CD4-positive, alpha-beta T cell (primary cell): Measurements from ENCODE around the gene TMEM219. TPM values are rescaled to one million over a fixed set of nuclear protein-coding genes. Genes with fewer than 3 reads are reported as not detected.
A peak's percentile ranks its signal among the peaks of the same experiment; 100 is the strongest.

ENCODE experiments used
- ATAC-seq: fragments of 200-7000 bp; cut with Tn5 transposase; one replicate; pipeline ENCODE4 v1.10.0; 2022; ENCODE audit warnings: mild to moderate bottlenecking; ENCODE audit not compliant: poor library complexity
- CTCF ChIA-PET: fragments of 350-600 bp; sonication (Branson Sonifier 250); formaldehyde crosslinking; loops from one replicate; lab custom pipeline; 2021; ENCODE audit warnings: antibody characterized with exemption, inconsistent platforms; lab: Charles Lee
- POLR2A ChIA-PET: fragments of 350-600 bp; sonication (Branson Sonifier 250); formaldehyde crosslinking; loops from one replicate; lab custom pipeline; 2021; ENCODE audit warnings: antibody characterized with exemption, inconsistent platforms; lab: Charles Lee
- DNase-seq, 14 experiments: peaks; one replicate each; pipeline ENCODE4 v3.0.0-alpha.2; 2013 to 2020; ENCODE audit warnings: mixed read lengths in 2 of 14
- H3K27ac ChIP-seq, 2 donors: one replicate each; pipeline versions ENCODE4 v1.5.1 to v1.7.0; 2013; ENCODE audit warnings: low read length in 2 of 2, low read depth in 1 of 2, mild to moderate bottlenecking in 1 of 2
- H3K27me3 ChIP-seq, 2 experiments: 1 replicate in 1 of 2; 2 replicates in 1 of 2; pipeline versions ENCODE4 v1.6.1 to v1.7.0; 2013; ENCODE audit warnings: low read length in 2 of 2, control low read depth in 1 of 2, mild to moderate bottlenecking in 1 of 2, moderate library complexity in 1 of 2; ENCODE audit not compliant: insufficient read depth in 2 of 2, control insufficient read depth in 1 of 2
- H3K36me3 ChIP-seq: one replicate; pipeline ENCODE4 v1.6.1; 2013; ENCODE audit warnings: low read length, control low read depth; ENCODE audit not compliant: insufficient read depth
- H3K4me1 ChIP-seq: one replicate; pipeline ENCODE4 v1.6.1; 2013; ENCODE audit warnings: low read length, control low read depth; ENCODE audit not compliant: insufficient read depth
- H3K4me3 ChIP-seq: one replicate; pipeline ENCODE4 v1.5.1; 2013; ENCODE audit warnings: mild to moderate bottlenecking, low read length, moderate library complexity
- H3K9me3 ChIP-seq, 2 experiments: 1 replicate in 1 of 2; 2 replicates in 1 of 2; pipeline versions ENCODE4 v1.6.1 to v1.7.0; 2013; ENCODE audit warnings: low read length in 2 of 2, mild to moderate bottlenecking in 2 of 2, control low read depth in 1 of 2, moderate library complexity in 1 of 2; ENCODE audit not compliant: control insufficient read depth in 1 of 2, insufficient read depth in 1 of 2
- H3K27ac Mint-ChIP-seq: one replicate; pipeline ENCODE4 v1.8.0; 2020; ENCODE audit warnings: mixed read lengths
- H3K27me3 Mint-ChIP-seq: one replicate; pipeline ENCODE4 v1.8.0; 2021; ENCODE audit warnings: mixed read lengths
- H3K36me3 Mint-ChIP-seq: one replicate; pipeline ENCODE4 v1.8.0; 2021; ENCODE audit warnings: low read depth, mixed read lengths
- H3K4me1 Mint-ChIP-seq: one replicate; pipeline ENCODE4 v1.8.0; 2021; ENCODE audit warnings: low read depth, mixed read lengths
- H3K4me3 Mint-ChIP-seq: one replicate; pipeline ENCODE4 v1.8.0; 2020; ENCODE audit warnings: mild to moderate bottlenecking, mixed read lengths
- H3K9me3 Mint-ChIP-seq: one replicate; pipeline ENCODE4 v1.8.0; 2020; ENCODE audit warnings: mixed read lengths
- intact Hi-C, 2 experiments: fragments of 100-400 bp; cut with DNase I in 1 of 2; cut with micrococcal nuclease in 1 of 2; formaldehyde crosslinking; loops; one replicate each; pipeline versions ENCODE4 v1.15.1 to v1.9.0; 2023 to 2025; cut with DNase I, micrococcal nuclease
- polyA plus RNA-seq, 2 donors: library from polyadenylated mRNA; unstranded; fragments of 120-200 nt; gene quantifications; one replicate each; pipeline ENCODE4 v1.2.1, GENCODE V29; 2013
- total RNA-seq, 174 experiments: library from RNA in 2 of 174; stranded (reverse) in 2 of 174; gene quantifications; one replicate each; pipeline ENCODE4 v1.2.3 and lab custom pipeline; 2021 to 2026
- TF ChIP-seq, protein P1 (sequence below): fragments of 200-600 bp; IDR thresholded peaks from one replicate; pipeline ENCODE4 v1.8.0; 2022; ENCODE audit warnings: antibody characterized with exemption, mild to moderate bottlenecking

TMEM219 gene, protein sequence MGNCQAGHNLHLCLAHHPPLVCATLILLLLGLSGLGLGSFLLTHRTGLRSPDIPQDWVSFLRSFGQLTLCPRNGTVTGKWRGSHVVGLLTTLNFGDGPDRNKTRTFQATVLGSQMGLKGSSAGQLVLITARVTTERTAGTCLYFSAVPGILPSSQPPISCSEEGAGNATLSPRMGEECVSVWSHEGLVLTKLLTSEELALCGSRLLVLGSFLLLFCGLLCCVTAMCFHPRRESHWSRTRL
- total RNA-seq (10 to 100 TPM; 56.9 to 63.3 TPM), total RNA-seq (lab: John Stamatoyannopoulos, UW) (7.9 to 70.2 (median 34.8) reads per million in 172 experiments)
- polyA plus RNA-seq (2013, experiment 1 of 2): 95.6 TPM
- 86.4 TPM for polyA plus RNA-seq (2013, experiment 2 of 2)

DNA sequence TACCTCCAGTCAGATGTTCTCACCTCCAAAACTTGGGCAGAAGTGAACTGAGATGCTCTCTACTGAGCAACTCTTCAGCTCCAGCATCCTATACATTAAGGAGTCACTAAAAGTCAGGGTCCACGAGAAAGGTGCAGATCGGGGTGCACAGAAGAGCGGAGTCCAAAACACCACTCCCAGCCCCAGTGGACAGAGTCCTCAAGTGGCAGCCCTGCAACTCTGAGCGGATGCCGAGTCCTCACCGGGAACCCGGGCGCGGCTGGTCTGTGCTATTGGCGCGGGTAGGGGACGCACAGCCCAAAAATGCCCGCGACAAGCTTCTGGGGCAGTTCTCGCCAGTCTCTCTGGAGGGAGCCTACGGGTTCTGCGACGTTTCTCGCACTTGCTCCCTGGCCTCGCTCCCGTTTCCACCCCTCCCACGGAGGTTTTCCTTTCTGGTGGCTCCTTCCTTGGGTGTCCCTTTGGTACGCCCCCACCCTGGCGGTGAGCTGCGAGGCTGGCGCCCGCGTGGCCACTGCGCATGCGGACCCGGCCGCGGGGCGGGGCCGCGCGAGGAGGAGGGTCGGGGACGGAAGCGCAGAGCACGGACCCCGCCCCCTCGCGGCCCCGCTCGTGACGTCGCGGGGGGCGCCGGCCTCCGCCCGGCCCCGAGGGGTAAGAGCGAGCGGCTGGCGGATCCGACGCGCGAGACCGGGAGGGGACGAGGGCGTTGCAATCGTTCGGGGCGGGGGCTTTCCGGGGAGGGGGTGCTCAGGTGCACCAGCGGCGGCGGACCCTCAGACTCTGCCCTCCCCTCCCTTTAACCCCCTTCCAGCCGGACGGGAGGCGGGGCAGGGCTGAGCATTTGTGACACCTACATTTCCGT, at the start of gene TMEM219:
TMEM219 (plus strand) TSS at position 601 of the 865 bp plus-strand sequence. CDS start 1,065 bp downstream, outside the sequence.
- ChIA-PET CTCF (interaction anchor here (1.0 to 2.2 kb wide), 9 partner anchors 11 to 154 kb away, joined by 3 to 17 read pairs (median 4); partner anchors contain the start of genes ASPHD1, PAGR1, SEZ6L2 and TAOK2), POLR2A (interaction anchor here (0.9 to 3.4 kb wide), 17 partner anchors 11 to 222 kb away, joined by 3 to 69 read pairs (median 5); partner anchors contain the start of genes ALDOA, ASPHD1, CDIPT and CORO1A)
- Mint-ChIP-seq H3K4me3 (peak within 1 kb of the TSS; percentile 93), H3K36me3 (peaks cover 9% of the 10 kb centered on the region), H3K27ac (peak within 1 kb of the TSS; percentile 91), H3K9me3 (no peaks in the 10 kb centered on the region), H3K27me3 (no peaks in the 10 kb centered on the region), H3K4me1 (peaks cover 31% of the 10 kb centered on the region)
- H3K4me3 ChIP-seq: peak within 1 kb of the TSS; percentile 88
- DNase-seq (peak; percentile 87 to 97 (median 94)), ATAC-seq (peak; percentile 83)
- TF ChIP-seq, protein P1, sequence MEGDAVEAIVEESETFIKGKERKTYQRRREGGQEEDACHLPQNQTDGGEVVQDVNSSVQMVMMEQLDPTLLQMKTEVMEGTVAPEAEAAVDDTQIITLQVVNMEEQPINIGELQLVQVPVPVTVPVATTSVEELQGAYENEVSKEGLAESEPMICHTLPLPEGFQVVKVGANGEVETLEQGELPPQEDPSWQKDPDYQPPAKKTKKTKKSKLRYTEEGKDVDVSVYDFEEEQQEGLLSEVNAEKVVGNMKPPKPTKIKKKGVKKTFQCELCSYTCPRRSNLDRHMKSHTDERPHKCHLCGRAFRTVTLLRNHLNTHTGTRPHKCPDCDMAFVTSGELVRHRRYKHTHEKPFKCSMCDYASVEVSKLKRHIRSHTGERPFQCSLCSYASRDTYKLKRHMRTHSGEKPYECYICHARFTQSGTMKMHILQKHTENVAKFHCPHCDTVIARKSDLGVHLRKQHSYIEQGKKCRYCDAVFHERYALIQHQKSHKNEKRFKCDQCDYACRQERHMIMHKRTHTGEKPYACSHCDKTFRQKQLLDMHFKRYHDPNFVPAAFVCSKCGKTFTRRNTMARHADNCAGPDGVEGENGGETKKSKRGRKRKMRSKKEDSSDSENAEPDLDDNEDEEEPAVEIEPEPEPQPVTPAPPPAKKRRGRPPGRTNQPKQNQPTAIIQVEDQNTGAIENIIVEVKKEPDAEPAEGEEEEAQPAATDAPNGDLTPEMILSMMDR: peak; percentile 32
- H3K27me3 ChIP-seq: no peaks in the 10 kb centered on the region
- no peaks in the 10 kb centered on the region for H3K9me3 ChIP-seq
- H3K4me1 ChIP-seq: peaks cover 23% of the 10 kb centered on the region
- no peaks in the 10 kb centered on the region for H3K36me3 ChIP-seq
- peak within 1 kb of the TSS; percentile 77 to 92 for H3K27ac ChIP-seq
- intact Hi-C loops: loop anchor here (1.0 to 2.0 kb wide), 6 partner anchors 12 to 98 kb away; partner anchors contain the start of genes ASPHD1 (in 1 of the 2), CDIPT (in 1 of the 2), HIRIP3 (in 1 of the 2) and KCTD13 (in 1 of the 2)

DNA sequence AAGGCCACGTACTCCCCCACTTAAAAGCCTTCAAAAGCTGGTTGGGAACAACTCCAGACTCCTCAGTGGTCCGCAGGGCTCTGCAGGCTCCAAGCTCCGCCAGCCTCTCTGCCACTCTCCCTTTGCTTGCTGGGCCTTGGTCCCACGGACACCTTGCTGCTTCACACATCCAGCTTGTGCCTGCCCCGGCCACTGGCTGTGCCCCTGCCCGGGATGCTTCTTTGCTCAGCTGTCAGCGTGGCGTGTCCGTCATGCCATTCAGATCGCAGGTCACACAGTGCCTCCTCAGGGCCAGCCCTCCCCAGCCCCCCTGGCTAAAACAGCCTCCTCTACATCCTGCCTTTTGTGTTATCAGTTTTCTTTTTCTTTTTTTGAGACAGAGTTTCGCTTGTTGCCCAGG, 49.8 kb upstream of the TMEM219 start:
- no peak for DNase-seq
- Mint-ChIP-seq H3K27me3 (no peaks in the 10 kb centered on the region), H3K9me3 (no peaks in the 10 kb centered on the region), H3K36me3 (peaks cover 45% of the 10 kb centered on the region), H3K27ac (no peak overlapping the region), H3K4me1 (no peaks in the 10 kb centered on the region), H3K4me3 (no peak overlapping the region)
- TF ChIP-seq, protein P1: no peak
- H3K4me3 ChIP-seq: no peak overlapping the region
- H3K9me3 ChIP-seq: no peaks in the 10 kb centered on the region
- ATAC-seq: no peak
- intact Hi-C loops: no loop called here
- ChIA-PET CTCF (no interaction called here), POLR2A (no interaction called here)
- H3K4me1 ChIP-seq: no peaks in the 10 kb centered on the region
- H3K36me3 ChIP-seq: peaks cover 15% of the 10 kb centered on the region
- H3K27ac ChIP-seq: no peak overlapping the region
- H3K27me3 ChIP-seq: no peaks in the 10 kb centered on the region

DNA sequence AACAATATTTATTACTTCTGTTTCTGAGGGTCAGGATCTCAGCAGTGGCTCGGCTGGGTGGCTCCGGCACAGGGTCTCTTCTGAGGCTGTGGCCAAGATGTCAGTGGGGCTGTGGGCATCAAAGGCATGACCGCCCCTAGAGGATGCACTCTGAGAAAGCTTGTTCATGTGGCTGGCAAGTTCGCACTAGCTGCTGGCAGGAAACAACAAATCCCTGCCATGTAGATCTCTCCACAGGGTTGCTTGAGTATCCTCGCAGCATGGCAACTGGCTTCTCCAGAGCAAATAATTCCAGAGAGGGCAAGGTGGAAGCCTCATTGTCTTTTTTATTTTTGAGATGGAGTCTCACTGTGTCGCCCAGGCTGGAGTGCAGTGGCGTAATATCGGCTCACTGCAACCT, 48.4 kb upstream of the TMEM219 start:
- Mint-ChIP-seq H3K4me1 (no peaks in the 10 kb centered on the region), H3K9me3 (no peaks in the 10 kb centered on the region), H3K36me3 (peaks cover 53% of the 10 kb centered on the region), H3K27ac (no peak overlapping the region), H3K27me3 (no peaks in the 10 kb centered on the region), H3K4me3 (no peak overlapping the region)
- DNase-seq (no peak), ATAC-seq (no peak)
- Histone ChIP-seq H3K27me3 (no peaks in the 10 kb centered on the region), H3K27ac (no peak overlapping the region), H3K4me3 (no peak overlapping the region), H3K4me1 (no peaks in the 10 kb centered on the region), H3K36me3 (peaks cover 25% of the 10 kb centered on the region), H3K9me3 (no peaks in the 10 kb centered on the region)
- ChIA-PET CTCF (no interaction called here), POLR2A (no interaction called here)
- intact Hi-C loops: no loop called here
- TF ChIP-seq, protein P1: no peak
